Epithelial cell of proximal tubule (primary cell): ENCODE data around the gene TMEM129. TPM values are rescaled to one million over a fixed set of nuclear protein-coding genes. Genes with fewer than 3 reads are reported as not detected.

ENCODE experiments used
- DNase-seq: peaks from one replicate; pipeline ENCODE4 v3.0.0-alpha.2; 2011; ENCODE audit warnings: low read depth
- H3K4me3 ChIP-seq: 2 replicates; pipeline ENCODE4 v1.5.1; 2011; ENCODE audit warnings: low read depth, mild to moderate bottlenecking, low read length
- total RNA-seq: library from RNA; depleted of rRNA; stranded (reverse); fragments of >200 nt; gene quantifications from 2 replicates; pipeline ENCODE4 v1.2.3, GENCODE V29; 2015
- TF ChIP-seq, protein P1 (sequence below): conservative IDR thresholded peaks from 2 replicates; pipeline ENCODE4 v1.5.1; 2012; ENCODE audit warnings: low read depth, mild to moderate bottlenecking, low read length

The TMEM129 gene
- total RNA-seq, 1 donor from 2014 or later, result 50.9 TPM

DNA sequence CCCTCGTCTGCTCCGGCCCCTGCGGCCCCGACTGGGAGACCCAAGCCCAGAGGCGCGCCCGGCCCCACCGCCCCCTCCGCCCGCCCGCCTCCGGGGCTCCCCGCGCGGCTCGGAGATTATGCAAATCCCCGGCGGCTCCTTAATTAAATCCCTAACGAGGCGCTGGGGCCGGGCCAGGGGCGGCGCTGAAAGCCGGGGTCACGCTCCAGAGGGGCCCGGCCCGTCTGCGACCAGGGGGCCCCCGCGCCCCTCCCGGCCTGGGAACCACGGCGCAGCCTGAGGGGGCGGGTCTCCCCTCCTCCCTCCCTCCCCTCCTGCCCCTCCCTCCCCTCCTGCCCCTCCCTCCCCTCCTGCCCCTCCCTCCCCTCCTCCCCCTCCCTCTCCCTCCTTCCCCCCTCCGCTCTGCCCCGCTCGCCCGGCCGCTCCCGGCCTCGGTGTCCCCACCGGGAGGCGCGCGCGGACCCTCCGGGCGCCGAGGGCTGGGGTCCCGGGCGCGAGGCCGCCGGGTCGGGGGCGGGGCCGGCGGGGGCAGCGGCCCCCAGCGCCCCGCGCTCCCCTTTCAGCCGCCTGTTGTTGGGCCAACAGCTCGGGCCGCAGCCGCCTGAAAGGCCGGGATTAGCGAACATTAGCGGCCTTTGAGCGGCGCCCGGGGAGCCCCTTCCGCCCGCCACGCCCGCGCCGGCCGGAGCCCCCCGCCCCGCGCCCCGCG is 46.1 kb upstream of the TMEM129 start:
- DNase-seq, result no peak
- H3K4me3 ChIP-seq, result peak overlapping the region; percentile 26
- TF ChIP-seq, protein P1, sequence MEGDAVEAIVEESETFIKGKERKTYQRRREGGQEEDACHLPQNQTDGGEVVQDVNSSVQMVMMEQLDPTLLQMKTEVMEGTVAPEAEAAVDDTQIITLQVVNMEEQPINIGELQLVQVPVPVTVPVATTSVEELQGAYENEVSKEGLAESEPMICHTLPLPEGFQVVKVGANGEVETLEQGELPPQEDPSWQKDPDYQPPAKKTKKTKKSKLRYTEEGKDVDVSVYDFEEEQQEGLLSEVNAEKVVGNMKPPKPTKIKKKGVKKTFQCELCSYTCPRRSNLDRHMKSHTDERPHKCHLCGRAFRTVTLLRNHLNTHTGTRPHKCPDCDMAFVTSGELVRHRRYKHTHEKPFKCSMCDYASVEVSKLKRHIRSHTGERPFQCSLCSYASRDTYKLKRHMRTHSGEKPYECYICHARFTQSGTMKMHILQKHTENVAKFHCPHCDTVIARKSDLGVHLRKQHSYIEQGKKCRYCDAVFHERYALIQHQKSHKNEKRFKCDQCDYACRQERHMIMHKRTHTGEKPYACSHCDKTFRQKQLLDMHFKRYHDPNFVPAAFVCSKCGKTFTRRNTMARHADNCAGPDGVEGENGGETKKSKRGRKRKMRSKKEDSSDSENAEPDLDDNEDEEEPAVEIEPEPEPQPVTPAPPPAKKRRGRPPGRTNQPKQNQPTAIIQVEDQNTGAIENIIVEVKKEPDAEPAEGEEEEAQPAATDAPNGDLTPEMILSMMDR, result no peak

DNA sequence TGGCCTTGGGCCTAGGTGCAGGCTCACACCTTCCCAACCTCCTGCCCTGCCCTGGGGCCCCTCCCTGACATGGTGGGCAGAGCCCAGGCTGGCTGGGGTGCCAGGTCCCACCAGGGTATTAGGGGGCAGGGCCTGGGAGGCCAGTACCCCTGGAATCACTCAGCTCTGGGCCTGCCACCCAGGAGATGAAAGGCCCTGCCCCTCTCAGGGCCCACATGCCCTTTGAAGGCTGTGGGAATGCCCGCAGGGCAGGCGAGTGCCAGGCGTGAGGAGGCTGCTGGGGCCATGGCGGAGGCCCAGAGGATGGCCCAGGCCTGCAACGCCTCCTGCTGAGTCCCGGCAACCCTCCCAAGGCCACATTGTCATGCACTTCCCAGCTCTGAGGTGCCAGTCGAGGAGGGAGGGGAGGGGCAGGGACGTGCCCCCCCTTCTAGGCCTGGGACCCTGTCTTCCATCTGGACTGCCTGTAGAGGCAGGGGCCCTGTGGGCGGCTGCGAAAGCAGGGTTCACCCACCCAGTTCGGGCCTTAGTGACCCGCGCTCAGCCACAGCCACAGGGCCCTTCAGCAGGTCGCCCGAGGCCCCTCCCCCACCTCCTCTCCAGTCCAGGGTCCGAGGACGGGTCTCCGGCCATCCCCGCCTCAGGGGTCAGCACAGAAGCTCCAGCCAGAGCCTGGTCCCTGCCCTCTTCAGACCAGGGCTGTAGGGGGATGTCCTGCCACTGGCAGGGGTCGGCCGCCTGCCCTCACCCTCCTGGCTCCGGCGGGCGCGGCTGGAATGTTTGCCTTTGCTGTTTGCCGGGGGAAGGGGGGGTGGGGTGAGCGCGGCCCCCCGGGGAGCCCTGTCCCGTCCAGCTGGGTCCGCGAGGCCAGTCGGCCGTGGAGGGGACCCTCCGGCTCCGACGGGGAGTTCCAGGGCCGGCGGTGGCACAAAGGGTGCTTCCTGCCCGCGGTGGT is 45.3 kb upstream of the TMEM129 start:
- H3K4me3 ChIP-seq, result no peak overlapping the region
- DNase-seq, result no peak
- TF ChIP-seq, protein P1, result no peak

DNA sequence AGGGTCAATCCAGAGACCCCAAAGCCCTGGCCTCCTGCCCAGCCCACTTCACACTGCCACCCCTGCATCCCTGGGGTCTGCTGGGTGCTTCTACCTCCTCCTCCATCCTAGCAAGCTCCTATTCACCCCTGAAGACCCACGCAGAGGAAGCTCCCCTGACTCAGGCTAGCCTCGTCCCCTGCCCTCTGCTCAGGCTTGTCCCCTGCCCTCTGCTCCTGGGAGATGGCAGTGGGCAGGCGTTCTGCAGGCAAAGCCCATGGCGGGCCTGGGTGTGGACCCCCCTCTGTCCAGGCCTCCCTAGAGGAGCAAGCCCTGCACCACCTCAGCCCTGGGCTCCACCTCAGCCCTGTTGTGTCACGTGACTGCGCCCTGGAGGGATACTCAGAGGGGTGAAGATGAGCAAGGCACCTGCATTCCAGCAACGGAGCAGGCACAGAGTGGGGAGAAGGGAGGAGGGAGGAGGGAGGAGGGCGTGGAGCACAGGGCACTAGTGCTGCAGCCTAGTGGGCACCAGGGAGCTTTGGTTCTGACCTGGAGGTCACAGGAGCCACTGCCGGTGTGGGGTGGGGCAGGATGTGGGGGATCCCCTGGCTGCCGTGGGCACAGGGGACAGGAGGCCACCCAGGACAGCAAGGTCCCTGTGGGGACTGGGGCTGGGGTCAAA is 44.4 kb upstream of the TMEM129 start:
- DNase-seq, result no peak
- H3K4me3 ChIP-seq, result no peak overlapping the region
- TF ChIP-seq, protein P1, result no peak

DNA sequence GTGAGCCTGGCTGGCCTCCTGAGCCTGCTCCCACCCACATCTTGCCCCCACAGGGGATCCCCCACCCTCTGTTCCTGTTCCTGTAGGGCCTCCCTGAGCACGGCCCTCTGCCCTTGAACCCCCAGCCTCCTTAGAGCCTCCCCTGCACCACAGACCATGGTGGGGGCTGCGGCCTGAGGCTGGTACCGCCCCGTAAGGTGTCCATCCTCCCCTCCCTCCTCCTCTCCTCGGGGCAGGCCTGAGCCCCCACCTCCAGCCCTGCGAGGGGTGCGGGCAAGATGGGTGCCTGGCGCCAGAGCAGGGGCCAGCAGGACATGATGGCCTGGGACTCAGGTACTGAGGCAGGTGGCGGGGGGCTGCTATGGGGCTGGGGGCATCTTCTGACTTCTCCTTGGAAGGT is 43.5 kb upstream of the TMEM129 start:
- no peak for DNase-seq
- TF ChIP-seq, protein P1, result no peak
- no peak overlapping the region for H3K4me3 ChIP-seq

DNA sequence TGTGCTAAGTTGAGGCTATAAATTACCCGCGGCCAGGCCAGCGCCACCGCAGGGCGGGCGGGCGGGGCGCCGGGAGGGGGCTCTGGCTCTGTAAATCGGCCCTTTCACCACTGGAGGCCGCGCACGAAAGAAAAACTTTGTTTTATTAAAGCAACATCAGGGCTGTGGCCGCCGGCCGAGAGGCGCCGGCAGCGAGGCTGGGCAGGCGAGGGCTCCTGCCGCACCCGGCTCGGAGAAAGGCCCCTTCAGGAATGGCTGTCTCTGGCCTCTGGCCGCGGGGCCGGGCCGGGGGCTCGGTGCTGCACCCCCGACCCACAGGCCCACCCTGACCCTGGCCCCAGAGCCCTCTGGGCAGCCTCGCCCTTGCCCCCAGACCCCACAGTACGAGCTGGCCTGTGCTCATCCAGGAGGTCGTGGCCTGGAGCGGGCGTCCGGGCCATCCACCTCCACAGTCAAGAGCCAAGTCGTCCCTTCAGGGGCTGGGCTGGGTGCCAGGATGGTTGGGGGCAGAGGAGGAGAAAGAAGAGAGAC is 42.5 kb upstream of the TMEM129 start:
- no peak for DNase-seq
- H3K4me3 ChIP-seq, result peak overlapping the region; percentile 15
- TF ChIP-seq, protein P1, result no peak

DNA sequence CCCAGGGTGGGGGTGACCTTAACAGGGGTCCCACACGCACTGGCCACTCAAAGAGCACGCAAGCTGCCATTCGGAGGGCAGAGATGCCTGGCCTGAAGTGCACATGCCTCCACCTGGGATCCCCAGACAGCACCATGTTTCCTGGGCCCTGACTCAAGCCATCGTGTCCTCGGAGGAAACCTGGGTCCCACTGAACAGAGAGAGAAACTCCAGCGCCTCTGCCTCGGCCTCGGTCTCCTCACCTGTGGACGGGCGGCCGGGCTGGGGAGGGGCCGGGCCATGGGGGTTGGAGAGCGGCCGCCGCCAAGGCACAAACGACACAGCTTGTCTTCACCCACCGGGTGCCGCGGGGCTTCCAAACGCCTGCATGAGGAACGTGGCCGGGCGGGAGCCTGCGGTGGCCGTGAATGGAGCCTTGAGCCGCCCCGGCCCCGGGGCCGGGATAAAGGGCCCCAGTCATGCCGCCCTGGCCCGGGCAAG is 42.0 kb upstream of the TMEM129 start:
- TF ChIP-seq, protein P1, result no peak
- no peak overlapping the region for H3K4me3 ChIP-seq
- no peak for DNase-seq
